Measurements from ENCODE around the gene FFAR4.
A peak's percentile ranks its signal among the peaks of the same experiment; 100 is the strongest.
"Not testable (repeated sequence)": the region's sequence is repeated elsewhere in the genome, so short reads cannot be mapped to it uniquely, and the experiment has no call there.

The FFAR4 gene

DNA sequence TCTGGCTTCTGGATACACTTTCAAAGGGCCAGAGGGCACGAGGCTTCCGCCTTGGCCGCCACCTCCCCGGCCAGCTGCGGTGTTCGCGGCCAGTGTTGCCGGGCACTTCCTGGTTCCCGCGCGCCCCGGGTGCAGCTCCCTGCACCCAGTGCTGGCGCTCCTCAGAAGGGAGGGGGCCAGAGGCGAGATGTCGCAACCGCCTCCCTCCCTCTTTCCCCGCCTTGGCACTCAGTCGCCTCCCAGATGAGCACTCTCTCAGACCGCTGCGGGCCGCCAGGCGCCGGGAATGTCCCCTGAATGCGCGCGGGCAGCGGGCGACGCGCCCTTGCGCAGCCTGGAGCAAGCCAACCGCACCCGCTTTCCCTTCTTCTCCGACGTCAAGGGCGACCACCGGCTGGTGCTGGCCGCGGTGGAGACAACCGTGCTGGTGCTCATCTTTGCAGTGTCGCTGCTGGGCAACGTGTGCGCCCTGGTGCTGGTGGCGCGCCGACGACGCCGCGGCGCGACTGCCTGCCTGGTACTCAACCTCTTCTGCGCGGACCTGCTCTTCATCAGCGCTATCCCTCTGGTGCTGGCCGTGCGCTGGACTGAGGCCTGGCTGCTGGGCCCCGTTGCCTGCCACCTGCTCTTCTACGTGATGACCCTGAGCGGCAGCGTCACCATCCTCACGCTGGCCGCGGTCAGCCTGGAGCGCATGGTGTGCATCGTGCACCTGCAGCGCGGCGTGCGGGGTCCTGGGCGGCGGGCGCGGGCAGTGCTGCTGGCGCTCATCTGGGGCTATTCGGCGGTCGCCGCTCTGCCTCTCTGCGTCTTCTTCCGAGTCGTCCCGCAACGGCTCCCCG lies at the start of gene FFAR4:
TSS of gene FFAR4 (plus strand) at position 231 of the 842 bp plus-strand sequence. CDS start at position 287, 56 bp downstream.
- TF ChIP-seq ZNF274 (IDR thresholded peaks at IDR 0.05; ENCODE audit: low read depth, low read length) (no peak), SUZ12 (IDR thresholded peaks at IDR 0.05; ENCODE audit: extremely low read depth, insufficient read depth, insufficient read length) (no peak), YY1 (IDR thresholded peaks at IDR 0.05; ENCODE audit: insufficient read depth, insufficient read length) (no peak)
- peaks cover 2% of the 10 kb centered on the region for H3K4me1 ChIP-seq (ENCODE audit: insufficient read depth, insufficient read length)
- peak within 1 kb of the TSS; percentile 51 for H3K4me3 ChIP-seq (ENCODE audit: insufficient read length, low read depth)
- DNase-seq (ENCODE audit: low read depth, low spot score), result no peak
- peak within 1 kb of the TSS; percentile 50 for H3K9ac ChIP-seq (ENCODE audit: insufficient read length, low read depth)
- no peaks in the 10 kb centered on the region for H3K36me3 ChIP-seq (ENCODE audit: insufficient read depth, insufficient read length, low read length)
- peaks cover 66% of the 10 kb centered on the region for H3K27me3 ChIP-seq (ENCODE audit: insufficient read depth, insufficient read length)
- no peaks in the 10 kb centered on the region for H3K9me3 ChIP-seq (ENCODE audit: insufficient read depth, low read length)

DNA sequence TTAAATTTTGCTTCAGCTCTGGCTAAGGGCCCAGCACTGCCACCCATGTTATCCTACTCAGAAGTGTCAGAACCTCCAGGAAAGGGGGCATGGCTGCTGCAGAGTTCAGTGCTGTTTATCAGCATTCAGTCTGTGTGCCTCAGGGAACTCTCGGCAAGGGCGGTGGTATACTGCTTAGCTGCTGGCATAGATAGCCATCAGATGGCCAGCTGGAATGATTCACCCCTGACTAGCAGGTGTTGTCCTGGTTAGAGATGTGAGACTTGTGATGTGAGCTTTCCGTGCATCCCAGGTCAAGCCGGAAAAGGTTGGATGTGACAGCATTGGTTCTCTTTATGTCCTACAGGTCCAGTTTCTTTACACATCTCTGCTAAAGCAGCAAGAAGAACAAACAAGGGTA lies 47.9 kb upstream of the FFAR4 start:
- no peak overlapping the region for H3K9ac ChIP-seq (ENCODE audit: insufficient read length, low read depth)
- H3K4me1 ChIP-seq (ENCODE audit: insufficient read depth, insufficient read length), result no peaks in the 10 kb centered on the region
- no peak for DNase-seq (ENCODE audit: low read depth, low spot score)
- no peaks in the 10 kb centered on the region for H3K27me3 ChIP-seq (ENCODE audit: insufficient read depth, insufficient read length)
- no peak for TF ChIP-seq ZNF274 (IDR thresholded peaks at IDR 0.05; ENCODE audit: low read depth, low read length)
- TF ChIP-seq YY1 (IDR thresholded peaks at IDR 0.05; ENCODE audit: insufficient read depth, insufficient read length), result no peak
- TF ChIP-seq SUZ12 (IDR thresholded peaks at IDR 0.05; ENCODE audit: extremely low read depth, insufficient read depth, insufficient read length), result no peak
- peaks cover 32% of the 10 kb centered on the region for H3K9me3 ChIP-seq (ENCODE audit: insufficient read depth, low read length)
- no peak overlapping the region for H3K4me3 ChIP-seq (ENCODE audit: insufficient read length, low read depth)
- peaks cover 71% of the 10 kb centered on the region for H3K36me3 ChIP-seq (ENCODE audit: insufficient read depth, insufficient read length, low read length)

DNA sequence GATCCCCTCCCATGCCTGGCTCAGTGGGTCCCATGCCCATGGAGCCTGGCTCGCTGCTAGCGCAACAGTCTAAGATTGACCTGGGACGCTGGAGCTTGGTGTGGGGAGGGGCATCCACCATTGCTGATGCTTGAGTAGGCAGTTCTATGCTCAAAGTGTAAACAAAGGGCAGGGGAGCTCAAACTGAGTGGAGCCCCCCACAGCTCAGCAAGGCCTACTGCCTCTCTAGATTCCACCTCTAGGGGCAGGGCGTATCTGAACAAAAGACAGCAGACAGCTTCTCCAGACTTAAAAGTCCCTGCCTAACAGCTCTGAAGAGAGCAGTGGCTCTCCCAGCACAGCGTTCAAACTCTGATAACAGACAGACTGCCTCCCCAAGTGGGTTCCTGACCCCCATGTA lies 31.2 kb upstream of the FFAR4 start:
- Histone ChIP-seq H3K27me3 (ENCODE audit: insufficient read depth, insufficient read length) (no peaks in the 10 kb centered on the region), H3K9me3 (ENCODE audit: insufficient read depth, low read length) (no peaks in the 10 kb centered on the region), H3K36me3 (ENCODE audit: insufficient read depth, insufficient read length, low read length) (no peaks in the 10 kb centered on the region), H3K4me3 (ENCODE audit: insufficient read length, low read depth) (no peak overlapping the region), H3K4me1 (ENCODE audit: insufficient read depth, insufficient read length) (no peaks in the 10 kb centered on the region), H3K9ac (ENCODE audit: insufficient read length, low read depth) (no peak overlapping the region)
- DNase-seq (ENCODE audit: low read depth, low spot score), result no peak
- TF ChIP-seq ZNF274 (IDR thresholded peaks at IDR 0.05; ENCODE audit: low read depth, low read length), result no peak
- TF ChIP-seq YY1 (IDR thresholded peaks at IDR 0.05; ENCODE audit: insufficient read depth, insufficient read length), result no peak
- TF ChIP-seq SUZ12 (IDR thresholded peaks at IDR 0.05; ENCODE audit: extremely low read depth, insufficient read depth, insufficient read length), result no peak

DNA sequence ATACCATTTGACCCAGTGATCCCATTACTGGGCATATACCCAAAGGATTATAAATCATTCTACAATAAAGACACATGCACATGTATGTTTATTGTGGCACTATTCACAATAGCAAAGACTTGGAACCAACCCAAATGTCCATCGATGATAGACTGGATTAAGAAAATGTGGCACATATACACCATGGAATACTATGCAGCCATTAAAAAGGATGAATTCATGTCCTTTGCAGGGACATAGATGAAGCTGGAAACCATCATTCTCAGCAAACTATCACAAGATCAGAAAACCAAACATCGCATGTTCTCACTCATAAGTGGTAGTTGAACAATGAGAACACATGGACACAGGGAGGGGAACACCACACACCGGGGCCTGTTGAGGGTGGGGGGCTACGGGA lies 25.6 kb upstream of the FFAR4 start:
- DNase-seq (ENCODE audit: low read depth, low spot score); H3K4me1 ChIP-seq (ENCODE audit: insufficient read depth, insufficient read length); H3K36me3 ChIP-seq (ENCODE audit: insufficient read depth, insufficient read length, low read length); H3K27me3 ChIP-seq (ENCODE audit: insufficient read depth, insufficient read length); H3K4me3 ChIP-seq (ENCODE audit: insufficient read length, low read depth); H3K9me3 ChIP-seq (ENCODE audit: insufficient read depth, low read length); H3K9ac ChIP-seq (ENCODE audit: insufficient read length, low read depth): not testable (repeated sequence)

DNA sequence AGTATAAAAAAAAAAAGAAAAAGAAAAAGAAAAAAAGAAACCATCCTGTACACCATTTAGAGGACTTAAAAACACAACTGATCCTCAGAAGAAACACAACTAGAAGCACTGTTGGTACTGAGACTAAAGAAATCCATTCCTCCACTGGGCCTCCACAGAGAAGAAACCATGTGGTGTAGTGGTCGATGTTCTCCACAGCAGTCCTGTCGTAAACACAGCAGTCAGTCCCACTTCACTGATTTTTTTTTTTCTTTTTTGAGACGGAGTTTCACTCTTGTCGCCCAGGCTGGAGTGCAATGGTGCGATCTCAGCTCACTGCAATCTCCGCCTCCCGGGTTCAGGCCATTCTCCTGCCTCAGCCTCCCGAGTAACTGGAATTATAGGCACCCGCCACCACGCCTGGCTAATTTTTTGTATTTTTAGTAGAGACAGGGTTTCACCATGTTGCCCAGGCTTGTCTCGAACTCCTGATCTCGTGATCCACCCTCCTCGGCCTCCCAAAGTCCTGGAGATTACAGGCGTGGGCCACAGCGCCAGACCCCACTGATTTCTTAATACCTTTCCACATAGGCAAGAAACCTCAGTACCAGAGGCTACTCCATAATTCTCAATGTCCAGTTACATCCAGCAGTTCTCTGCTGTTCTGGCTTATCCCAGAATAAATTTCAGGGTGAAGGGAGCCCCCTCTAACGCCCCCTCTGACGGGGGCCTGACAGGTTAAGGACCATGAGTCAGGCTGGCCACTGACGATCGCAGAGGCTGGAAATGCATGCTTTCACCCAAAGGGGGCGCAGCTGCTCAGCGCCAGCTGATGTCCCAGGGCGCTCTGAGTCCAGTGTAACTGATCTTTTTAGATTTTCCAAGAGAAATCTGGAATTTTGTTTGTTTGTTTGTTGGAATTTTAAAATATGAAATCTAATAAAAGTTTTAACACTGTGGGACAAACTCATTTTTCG lies 24.8 kb upstream of the FFAR4 start:
- Histone ChIP-seq H3K4me1 (ENCODE audit: insufficient read depth, insufficient read length) (no peaks in the 10 kb centered on the region), H3K9me3 (ENCODE audit: insufficient read depth, low read length) (no peaks in the 10 kb centered on the region), H3K4me3 (ENCODE audit: insufficient read length, low read depth) (no peak overlapping the region), H3K9ac (ENCODE audit: insufficient read length, low read depth) (no peak overlapping the region), H3K27me3 (ENCODE audit: insufficient read depth, insufficient read length) (peaks cover 3% of the 10 kb centered on the region), H3K36me3 (ENCODE audit: insufficient read depth, insufficient read length, low read length) (no peaks in the 10 kb centered on the region)
- TF ChIP-seq YY1 (IDR thresholded peaks at IDR 0.05; ENCODE audit: insufficient read depth, insufficient read length), result no peak
- TF ChIP-seq SUZ12 (IDR thresholded peaks at IDR 0.05; ENCODE audit: extremely low read depth, insufficient read depth, insufficient read length), result no peak
- TF ChIP-seq ZNF274 (IDR thresholded peaks at IDR 0.05; ENCODE audit: low read depth, low read length), result no peak
- DNase-seq (ENCODE audit: low read depth, low spot score), result peak; percentile 23

DNA sequence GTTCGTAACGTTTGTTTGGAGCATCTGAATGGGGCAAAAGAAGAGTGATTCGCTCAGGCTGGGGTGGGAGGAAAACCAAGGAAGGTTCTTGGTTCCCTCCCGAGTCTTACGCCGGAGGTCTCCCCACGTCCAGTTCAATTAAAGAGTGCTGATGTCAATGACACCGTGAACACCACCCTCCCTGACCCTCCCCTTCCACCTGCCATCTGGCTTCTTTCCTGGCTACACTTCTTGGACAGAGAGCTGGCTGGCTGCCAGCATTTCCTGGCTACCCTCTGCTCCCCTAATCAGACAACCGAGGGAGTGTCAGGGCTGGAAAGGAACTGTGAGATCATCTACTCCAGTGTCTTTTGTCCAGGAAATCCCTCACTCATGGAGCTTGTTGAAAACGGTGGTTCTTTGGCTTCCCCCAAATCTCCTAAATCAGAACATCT lies 24.1 kb upstream of the FFAR4 start:
- TF ChIP-seq ZNF274 (IDR thresholded peaks at IDR 0.05; ENCODE audit: low read depth, low read length), result no peak
- TF ChIP-seq YY1 (IDR thresholded peaks at IDR 0.05; ENCODE audit: insufficient read depth, insufficient read length), result no peak
- no peak for TF ChIP-seq SUZ12 (IDR thresholded peaks at IDR 0.05; ENCODE audit: extremely low read depth, insufficient read depth, insufficient read length)
- no peaks in the 10 kb centered on the region for H3K9me3 ChIP-seq (ENCODE audit: insufficient read depth, low read length)
- no peak overlapping the region for H3K9ac ChIP-seq (ENCODE audit: insufficient read length, low read depth)
- no peak overlapping the region for H3K4me3 ChIP-seq (ENCODE audit: insufficient read length, low read depth)
- no peak for DNase-seq (ENCODE audit: low read depth, low spot score)
- H3K4me1 ChIP-seq (ENCODE audit: insufficient read depth, insufficient read length), result no peaks in the 10 kb centered on the region
- H3K27me3 ChIP-seq (ENCODE audit: insufficient read depth, insufficient read length), result peaks cover 3% of the 10 kb centered on the region
- H3K36me3 ChIP-seq (ENCODE audit: insufficient read depth, insufficient read length, low read length), result no peaks in the 10 kb centered on the region

DNA sequence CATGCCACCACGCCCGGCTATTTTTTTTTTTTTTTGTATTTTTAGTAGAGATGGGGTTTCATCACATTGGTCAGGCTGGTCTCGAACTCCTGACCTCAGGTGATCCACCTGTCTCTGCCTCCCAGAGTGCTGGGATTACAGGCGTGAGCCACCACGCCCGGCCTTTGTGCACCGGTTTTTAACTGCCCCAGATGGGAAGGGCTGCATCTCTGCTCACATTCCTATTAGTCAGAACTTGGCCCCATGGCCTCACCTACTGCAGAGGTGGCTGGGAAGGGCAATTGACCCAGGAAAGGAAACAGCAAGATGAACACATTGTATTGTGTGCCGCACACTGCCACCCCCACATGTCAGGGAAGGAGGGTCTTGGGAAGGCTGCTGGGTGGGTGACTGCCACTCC lies 19.5 kb upstream of the FFAR4 start:
- H3K9ac ChIP-seq (ENCODE audit: insufficient read length, low read depth); H3K4me3 ChIP-seq (ENCODE audit: insufficient read length, low read depth); DNase-seq (ENCODE audit: low read depth, low spot score); H3K27me3 ChIP-seq (ENCODE audit: insufficient read depth, insufficient read length); H3K4me1 ChIP-seq (ENCODE audit: insufficient read depth, insufficient read length); H3K9me3 ChIP-seq (ENCODE audit: insufficient read depth, low read length); H3K36me3 ChIP-seq (ENCODE audit: insufficient read depth, insufficient read length, low read length): not testable (repeated sequence)

All from NT2/D1 (cell line).